Umbilical cord (tissue), 2 donors: ENCODE data around the gene ZNF57. TPM values are rescaled to one million over a fixed set of nuclear protein-coding genes. Genes with fewer than 3 reads are reported as not detected.
"Not testable (repeated sequence)": the region's sequence is repeated elsewhere in the genome, so short reads cannot be mapped to it uniquely, and the experiment has no call there.

ENCODE experiments used
- DNase-seq: peaks from one replicate; pipeline ENCODE4 v3.0.0-alpha.2; 2015; ENCODE audit warnings: low spot score
- total RNA-seq: library from RNA; depleted of rRNA; stranded (reverse); fragments of >200 nt; gene quantifications from one replicate; pipeline ENCODE4 v1.2.3, GENCODE V29; 2014; ENCODE audit warnings: low replicate concordance; ENCODE audit not compliant: insufficient read depth

ZNF57 gene
- total RNA-seq, 1 donor from 2014 or later, result 2.6 TPM

- peak; percentile 63 for DNase-seq
These were observed 52.3 kb downstream of the ZNF57 start for GRCh38 chr19:2952953-2953481.

- no peak for DNase-seq
These were observed 56.4 kb downstream of the ZNF57 start for GRCh38 chr19:2957160-2957559.

- no peak for DNase-seq
These were observed 59.4 kb downstream of the ZNF57 start for GRCh38 chr19:2960120-2960519.

GRCh38 chr19:2962018-2962670 is 61.4 kb downstream of the ZNF57 start:
- peak; percentile 59 for DNase-seq

- no peak for DNase-seq
These were observed 62.4 kb downstream of the ZNF57 start for GRCh38 chr19:2963122-2963521.

GRCh38 chr19:2963631-2964030 is 62.9 kb downstream of the ZNF57 start:
- DNase-seq, result not testable (repeated sequence)

- DNase-seq, result no peak
These were observed 64.1 kb downstream of the ZNF57 start for GRCh38 chr19:2964874-2965273.

- DNase-seq, result no peak
These were observed 67.2 kb downstream of the ZNF57 start for GRCh38 chr19:2967972-2968371.

Other genes with a start within 250 kb of the ZNF57 start
- 0.48 TPM for gene GNG7, start 198.2 kb upstream of the ZNF57 start, total RNA-seq
- 8.2 TPM for gene DIRAS1, start 179.6 kb upstream of the ZNF57 start, total RNA-seq
- gene SLC39A3, start 160.9 kb upstream of the ZNF57 start, total RNA-seq, result 18.3 TPM
- gene SGTA, start 117.7 kb upstream of the ZNF57 start, total RNA-seq, result 21.4 TPM
- 31.8 TPM for gene THOP1, start 115.4 kb upstream of the ZNF57 start, total RNA-seq
- 7.0 TPM for gene ZNF554, start 81.1 kb upstream of the ZNF57 start, total RNA-seq
- 7.0 TPM for gene ZNF555, start 59.5 kb upstream of the ZNF57 start, total RNA-seq
- 0.96 TPM for gene ZNF556, start 33.6 kb upstream of the ZNF57 start, total RNA-seq
- 3.4 TPM for gene ZNF77, start 44.0 kb downstream of the ZNF57 start, total RNA-seq
- gene TLE6, start 76.6 kb downstream of the ZNF57 start, total RNA-seq, result 7.5 TPM
- 12.3 TPM for gene TLE2, start 128.4 kb downstream of the ZNF57 start, total RNA-seq
- gene TLE5, start 161.6 kb downstream of the ZNF57 start, total RNA-seq, result 41.4 TPM
- 40.4 TPM for gene GNA11, start 193.4 kb downstream of the ZNF57 start, total RNA-seq
- gene GNA15, start 235.1 kb downstream of the ZNF57 start, total RNA-seq, result 20.5 TPM